HCT116 (cell line): ENCODE measurements around the gene DIP2C. TPM values are rescaled to one million over a fixed set of nuclear protein-coding genes. Genes with fewer than 3 reads are reported as not detected.

Source experiments
- ATAC-seq: fragments of 200-7000 bp; cut with Tn5 transposase; 2 replicates; pipeline ENCODE4 v1.9.1; 2020; ENCODE audit warnings: mild to moderate bottlenecking, moderate library complexity
- BruUV-seq: library from RNA; stranded (reverse); fragments of 400-500 nt; replicated peaks from 2 replicates; lab custom pipeline; 2021; lab: Mats Ljungman, UMichigan
- CTCF ChIA-PET: fragments of 300-600 bp; sonication (Branson Sonifier 250); formaldehyde crosslinking; loops from one replicate; lab custom pipeline; 2021; ENCODE audit warnings: antibody characterized with exemption; lab: Charles Lee
- POLR2A ChIA-PET: fragments of 300-600, 350-600 bp; sonication (Branson Sonifier 250); formaldehyde crosslinking; loops from one replicate; lab custom pipeline; 2021; ENCODE audit warnings: antibody characterized with exemption; lab: Charles Lee
- RAD21 ChIA-PET, 2 experiments: fragments of 300-600 bp; sonication (Branson Sonifier 250); formaldehyde crosslinking; loops; one replicate each; lab custom pipeline; 2023; ENCODE audit warnings: low total read pairs in 2 of 2; ENCODE audit not compliant: uncharacterized antibody in 2 of 2, unreplicated experiment in 2 of 2, low non-redundant PET in 1 of 2; lab: Charles Lee
- DNase-seq: peaks from one replicate; pipeline ENCODE4 v3.0.0-alpha.2; 2010; ENCODE audit warnings: low read depth, low spot score
- H2AFZ ChIP-seq: fragments of 200-600 bp; shearing (Covaris generic), sonication (generic); 2 replicates; pipeline ENCODE4 v1.6.1; 2017; ENCODE audit warnings: low read depth, mixed run types, mixed read lengths, antibody characterized with exemption, low read length; ENCODE audit not compliant: poor library complexity, severe bottlenecking
- H3K27ac ChIP-seq: 2 replicates; pipeline ENCODE4 v1.5.1; 2012; ENCODE audit warnings: low read depth, low read length
- H3K27me3 ChIP-seq: fragments of 200-600 bp; sonication (generic); 2 replicates; pipeline ENCODE4 v1.6.1; 2016; ENCODE audit warnings: mixed run types, low read length, mixed read lengths; ENCODE audit not compliant: insufficient read depth
- H3K36me3 ChIP-seq, 2 experiments: fragments of 200-500 bp in 1 of 2; fragments of 200-600 bp in 1 of 2; sonication (Bioruptor generic) in 1 of 2; sonication (generic) in 1 of 2; 2 replicates each; pipeline versions ENCODE4 v1.5.1 to v1.6.1; 2014 to 2016; ENCODE audit warnings: low read length in 2 of 2, inconsistent platforms in 1 of 2, mixed read lengths in 1 of 2, mixed run types in 1 of 2; ENCODE audit not compliant: insufficient read depth in 2 of 2, control insufficient read depth in 1 of 2
- H3K4me1 ChIP-seq, 2 experiments: fragments of 200-600 bp in 1 of 2; sonication (generic) in 1 of 2; 2 replicates each; pipeline versions ENCODE4 v1.5.1 to v1.6.1; 2012 to 2017; ENCODE audit warnings: low read length in 2 of 2, inconsistent platforms in 1 of 2, mild to moderate bottlenecking in 1 of 2, mixed read lengths in 1 of 2, mixed run types in 1 of 2, moderate library complexity in 1 of 2; ENCODE audit not compliant: insufficient read depth in 2 of 2, control insufficient read depth in 1 of 2
- H3K4me2 ChIP-seq: fragments of 200-600 bp; sonication (generic); 2 replicates; pipeline ENCODE4 v1.6.1; 2017; ENCODE audit warnings: mixed run types, low read length, mixed read lengths
- H3K4me3 ChIP-seq, 2 experiments: fragments of 200-600 bp in 1 of 2; sonication (generic) in 1 of 2; replicated peaks in 1 of 2; 2 replicates each; pipeline ENCODE4 v1.5.1; 2011 to 2016; ENCODE audit warnings: low read length in 2 of 2, control low read depth in 1 of 2, low read depth in 1 of 2, mild to moderate bottlenecking in 1 of 2, mixed read lengths in 1 of 2, mixed run types in 1 of 2
- H3K79me2 ChIP-seq: fragments of 200-600 bp; sonication (generic); 2 replicates; pipeline ENCODE4 v1.6.1; 2017; ENCODE audit warnings: mild to moderate bottlenecking, mixed run types, low read length, moderate library complexity, mixed read lengths; ENCODE audit not compliant: insufficient read depth
- H3K9ac ChIP-seq: fragments of 200-600 bp; sonication (generic); 2 replicates; pipeline ENCODE4 v1.6.1; 2016; ENCODE audit warnings: low read length, mixed read lengths
- H3K9me2 ChIP-seq: fragments of 200-600 bp; sonication (generic), shearing (Covaris generic); 2 replicates; pipeline ENCODE4 v1.6.1; 2017; ENCODE audit warnings: mixed run types, mild to moderate bottlenecking, moderate library complexity; ENCODE audit not compliant: insufficient read depth
- H3K9me3 ChIP-seq, 2 experiments: fragments of 200-500 bp in 1 of 2; fragments of 200-600 bp in 1 of 2; sonication (Bioruptor generic) in 1 of 2; sonication (generic) in 1 of 2; 2 replicates each; pipeline ENCODE4 v1.6.1; 2014 to 2017; ENCODE audit warnings: low read length in 2 of 2, mixed read lengths in 2 of 2, inconsistent platforms in 1 of 2, low read depth in 1 of 2, mild to moderate bottlenecking in 1 of 2, mixed run types in 1 of 2, moderate library complexity in 1 of 2; ENCODE audit not compliant: control insufficient read depth in 1 of 2, insufficient read depth in 1 of 2
- H4K20me1 ChIP-seq: fragments of 200-600 bp; sonication (generic), shearing (Covaris generic); 2 replicates; pipeline ENCODE4 v1.6.1; 2017; ENCODE audit warnings: mixed run types, mild to moderate bottlenecking, moderate library complexity; ENCODE audit not compliant: insufficient read depth
- ATF3 ChIP-seq: IDR thresholded peaks from 2 replicates; pipeline ENCODE4 v1.6.1; 2012
- CEBPB ChIP-seq: IDR thresholded peaks from 2 replicates; pipeline ENCODE4 v1.6.1; 2012; ENCODE audit warnings: low read depth
- CTCF ChIP-seq, 3 experiments: fragments of 200-600 bp in 1 of 3; sonication (generic) in 1 of 3; IDR thresholded peaks in 2 of 3; conservative IDR thresholded peaks in 1 of 3; 2 replicates each; pipeline ENCODE4 v1.5.1; 2012 to 2017; ENCODE audit warnings: low read depth in 2 of 3, low read length in 2 of 3, antibody characterized with exemption in 1 of 3, borderline replicate concordance in 1 of 3, control low read depth in 1 of 3, mild to moderate bottlenecking in 1 of 3, mixed read lengths in 1 of 3, mixed run types in 1 of 3, moderate library complexity in 1 of 3; ENCODE audit not compliant: insufficient read depth in 1 of 3
- ELF1 ChIP-seq: IDR thresholded peaks from 2 replicates; pipeline ENCODE4 v1.6.1; 2012; ENCODE audit warnings: low read depth, borderline replicate concordance
- FOSL1 ChIP-seq: IDR thresholded peaks from 2 replicates; pipeline ENCODE4 v1.6.1; 2012; ENCODE audit warnings: low read depth
- MAX ChIP-seq: IDR thresholded peaks from 2 replicates; pipeline ENCODE4 v1.6.1; 2012
- ZFX ChIP-seq: fragments of 450-650 bp; IDR thresholded peaks from 2 replicates; pipeline ENCODE4 v1.6.1; 2017
- intact Hi-C: fragments of 100-400 bp; cut with micrococcal nuclease; formaldehyde crosslinking; loops from 2 replicates; pipeline ENCODE4 v1.10.0; 2022
- total RNA-seq: library from RNA; stranded (reverse); gene quantifications from one replicate; pipeline ENCODE4 v1.2.1, GENCODE V29; 2021; ENCODE audit not compliant: unreplicated experiment

The DIP2C gene
- total RNA-seq, 1 experiment from 2014 or later, result 15.4 TPM

GRCh38 chr10:586716-587115, 102.8 kb downstream of the DIP2C start (continued):
- TF ChIP-seq MAX (no peak), ATF3 (no peak), ELF1 (no peak)

DNA sequence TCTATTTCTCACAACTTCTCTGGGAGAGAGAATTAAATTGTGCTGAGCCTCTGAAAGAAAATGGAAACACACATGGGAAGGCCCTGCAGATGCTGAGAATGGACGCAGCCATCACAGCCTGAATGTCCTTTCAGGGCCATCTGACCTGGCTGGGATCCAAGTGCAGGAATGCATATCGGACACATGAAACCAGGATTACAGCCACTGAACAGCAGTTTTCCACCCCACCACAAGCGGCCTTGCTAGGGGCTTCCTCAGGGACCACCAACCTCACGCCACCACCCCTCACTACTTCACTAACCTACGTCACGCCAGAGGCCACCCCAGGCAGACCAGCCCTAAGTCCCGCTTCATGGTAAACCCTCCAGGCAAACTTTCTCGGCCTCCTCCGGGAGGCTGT, 103.3 kb downstream of the DIP2C start:
- BruUV-seq, result no TSS peak
- no peaks in the 10 kb centered on the region for H3K9me2 ChIP-seq
- no peaks in the 10 kb centered on the region for H3K36me3 ChIP-seq
- intact Hi-C loops, result loop anchor here (10.0 kb wide), 1 partner anchor 199 kb away; no protein-coding TSS in a partner anchor
- peaks cover 6 to 9% of the 10 kb centered on the region in 2 experiments; a peak in 3 of 4 replicates for H3K4me1 ChIP-seq
- H4K20me1 ChIP-seq, result no peaks in the 10 kb centered on the region
- no peaks in the 10 kb centered on the region for H3K9me3 ChIP-seq
- DNase-seq, result no peak
- ChIA-PET CTCF (no interaction called here), POLR2A (no interaction called here), RAD21 (no interaction called here)
- H3K4me3 ChIP-seq, result no peak overlapping the region
- TF ChIP-seq CEBPB (no peak), FOSL1 (no peak), ZFX (no peak), CTCF (IDR thresholded peaks at IDR 0.05 in 2 of 3, conservative IDR thresholded peaks at IDR 0.05 in 1 of 3; ENCODE audit: borderline replicate concordance in 1 of 3, insufficient read depth in 1 of 3, low read depth in 2 of 3, low read length in 2 of 3) (no peak)
- H3K79me2 ChIP-seq, result no peaks in the 10 kb centered on the region; the same call in 1 of the 2 replicates
- no peak overlapping the region for H3K4me2 ChIP-seq
- no peaks in the 10 kb centered on the region for H3K27me3 ChIP-seq
- no peak for ATAC-seq
- no peak overlapping the region for H3K27ac ChIP-seq
- no peak overlapping the region for H3K9ac ChIP-seq
- no peak overlapping the region for H2AFZ ChIP-seq
